ENCODE results near the gene GIMAP2.

GIMAP2 gene

DNA sequence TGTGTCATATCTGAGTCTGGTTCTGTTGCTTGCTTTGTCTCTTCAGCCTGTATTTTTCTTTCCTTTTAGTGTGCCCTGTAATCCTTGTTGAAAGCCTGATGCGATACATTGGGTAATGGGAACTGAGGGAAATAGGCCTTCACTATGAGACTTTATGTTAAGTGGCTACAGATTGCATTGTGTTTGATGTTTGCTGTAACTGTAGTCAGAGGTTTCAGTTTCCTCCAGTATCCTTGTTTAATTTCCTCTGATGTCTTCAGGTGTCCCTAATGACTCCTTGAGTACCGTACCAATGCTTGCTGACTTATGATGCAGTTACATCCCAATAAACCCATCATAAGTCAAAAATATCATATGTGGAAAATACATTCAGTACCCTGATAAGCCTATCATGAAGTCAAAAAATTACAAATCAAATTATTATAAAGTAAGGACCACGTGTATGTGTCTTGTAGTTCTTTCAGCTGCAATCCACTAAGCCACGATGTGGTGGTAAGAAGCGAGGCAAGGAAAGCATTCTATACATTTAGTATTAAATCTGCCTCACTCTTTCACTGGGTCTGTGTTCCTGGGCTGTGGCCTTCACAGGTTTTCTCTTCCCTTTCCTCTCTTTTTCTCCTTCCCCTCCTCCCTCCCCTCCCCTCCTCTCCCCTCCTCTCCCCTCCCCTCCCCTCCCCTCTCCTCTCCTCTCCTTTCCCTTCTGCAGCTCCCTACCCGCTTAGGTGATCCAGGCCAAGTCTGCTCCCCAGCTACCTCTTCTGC, 40.1 kb upstream of the GIMAP2 start:
- ChIA-PET POLR2A (no interaction called here), CTCF (no interaction called here)
- Histone ChIP-seq H3K9me3 (ENCODE audit: control insufficient read depth, insufficient read depth, low read depth, low read length) (no peaks in the 10 kb centered on the region), H3K27ac (ENCODE audit: extremely low read depth, low read depth, low read length) (no peak overlapping the region), H3K4me3 (ENCODE audit: low read depth, low read length) (no peak overlapping the region), H3K36me3 (ENCODE audit: control insufficient read depth in 2 of 2, insufficient read depth in 1 of 2, low read length in 2 of 2) (no peaks in the 10 kb centered on the region), H3K4me1 (ENCODE audit: control insufficient read depth, insufficient read depth, low read length) (no peaks in the 10 kb centered on the region)
- TF ChIP-seq, protein P1, sequence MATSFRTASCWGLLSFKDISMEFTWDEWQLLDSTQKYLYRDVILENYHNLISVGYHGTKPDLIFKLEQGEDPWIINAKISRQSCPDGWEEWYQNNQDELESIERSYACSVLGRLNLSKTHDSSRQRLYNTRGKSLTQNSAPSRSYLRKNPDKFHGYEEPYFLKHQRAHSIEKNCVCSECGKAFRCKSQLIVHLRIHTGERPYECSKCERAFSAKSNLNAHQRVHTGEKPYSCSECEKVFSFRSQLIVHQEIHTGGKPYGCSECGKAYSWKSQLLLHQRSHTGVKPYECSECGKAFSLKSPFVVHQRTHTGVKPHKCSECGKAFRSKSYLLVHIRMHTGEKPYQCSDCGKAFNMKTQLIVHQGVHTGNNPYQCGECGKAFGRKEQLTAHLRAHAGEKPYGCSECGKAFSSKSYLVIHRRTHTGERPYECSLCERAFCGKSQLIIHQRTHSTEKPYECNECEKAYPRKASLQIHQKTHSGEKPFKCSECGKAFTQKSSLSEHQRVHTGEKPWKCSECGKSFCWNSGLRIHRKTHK (tag by site-specific recombination; IDR thresholded peaks at IDR 0.05): no peak
- TF ChIP-seq ZNF426 (tag by site-specific recombination; IDR thresholded peaks at IDR 0.05) (no peak), ZNF48 (tag by site-specific recombination; IDR thresholded peaks at IDR 0.05) (no peak), ZNF510 (tag by site-specific recombination; IDR thresholded peaks at IDR 0.05; ENCODE audit: insufficient replicate concordance) (no peak), FEZF1 (tag by site-specific recombination; IDR thresholded peaks at IDR 0.05) (no peak), ZEB2 (tag by site-specific recombination; IDR thresholded peaks at IDR 0.05) (no peak), ZNF654 (tag by site-specific recombination; IDR thresholded peaks at IDR 0.05; ENCODE audit: low read depth) (no peak), ZNF624 (tag by site-specific recombination; IDR thresholded peaks at IDR 0.05) (no peak), ZNF670 (tag by site-specific recombination; IDR thresholded peaks at IDR 0.05; ENCODE audit: low read depth) (no peak), KLF16 (tag by site-specific recombination; IDR thresholded peaks at IDR 0.05) (no peak), ZNF792 (tag by site-specific recombination; IDR thresholded peaks at IDR 0.05) (no peak)
- TF ChIP-seq, protein P2, sequence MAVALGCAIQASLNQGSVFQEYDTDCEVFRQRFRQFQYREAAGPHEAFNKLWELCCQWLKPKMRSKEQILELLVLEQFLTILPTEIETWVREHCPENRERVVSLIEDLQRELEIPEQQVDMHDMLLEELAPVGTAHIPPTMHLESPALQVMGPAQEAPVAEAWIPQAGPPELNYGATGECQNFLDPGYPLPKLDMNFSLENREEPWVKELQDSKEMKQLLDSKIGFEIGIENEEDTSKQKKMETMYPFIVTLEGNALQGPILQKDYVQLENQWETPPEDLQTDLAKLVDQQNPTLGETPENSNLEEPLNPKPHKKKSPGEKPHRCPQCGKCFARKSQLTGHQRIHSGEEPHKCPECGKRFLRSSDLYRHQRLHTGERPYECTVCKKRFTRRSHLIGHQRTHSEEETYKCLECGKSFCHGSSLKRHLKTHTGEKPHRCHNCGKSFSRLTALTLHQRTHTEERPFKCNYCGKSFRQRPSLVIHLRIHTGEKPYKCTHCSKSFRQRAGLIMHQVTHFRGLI (tag by site-specific recombination; IDR thresholded peaks at IDR 0.05): no peak

DNA sequence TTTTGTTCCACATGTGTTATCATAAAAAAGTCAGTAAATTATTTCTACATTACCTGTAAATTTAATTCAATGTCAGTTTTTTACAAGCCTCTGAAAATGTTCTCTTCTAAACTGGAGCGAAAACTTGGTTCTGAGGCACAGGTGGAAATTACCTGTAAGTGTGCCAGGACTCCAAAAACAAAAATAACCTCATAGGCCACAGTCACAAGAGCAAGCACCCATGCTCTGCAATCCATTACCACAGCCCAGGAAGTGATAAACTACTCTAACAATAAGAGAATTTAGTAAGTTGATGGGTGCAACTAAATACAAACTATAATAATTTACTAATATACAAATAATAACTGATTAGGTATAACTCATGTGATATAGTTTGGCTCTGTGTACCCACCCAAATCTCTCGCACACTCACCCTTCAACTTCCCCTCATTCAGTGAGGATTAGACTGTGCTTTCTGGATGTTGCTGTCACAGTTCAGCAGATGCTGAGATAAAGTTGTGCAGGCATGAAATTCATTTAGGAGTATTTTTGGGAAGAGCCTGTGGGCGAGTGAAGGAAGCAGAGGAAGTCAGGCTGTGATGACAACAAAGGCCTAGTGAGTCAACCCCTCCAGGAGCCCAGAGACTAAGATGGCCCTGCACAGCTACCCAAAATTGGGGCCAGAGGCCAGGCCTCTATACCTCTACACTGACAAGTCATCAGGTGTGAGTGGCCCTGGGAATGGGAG, 37.0 kb upstream of the GIMAP2 start:
- CTCF ChIA-PET: no interaction called here
- Histone ChIP-seq H3K9me3 (ENCODE audit: control insufficient read depth, insufficient read depth, low read depth, low read length) (no peaks in the 10 kb centered on the region), H3K4me1 (ENCODE audit: control insufficient read depth, insufficient read depth, low read length) (no peaks in the 10 kb centered on the region), H3K4me3 (ENCODE audit: low read depth, low read length) (no peak overlapping the region), H3K36me3 (ENCODE audit: control insufficient read depth in 2 of 2, insufficient read depth in 1 of 2, low read length in 2 of 2) (no peaks in the 10 kb centered on the region), H3K27ac (ENCODE audit: extremely low read depth, low read depth, low read length) (no peak overlapping the region)
- POLR2A ChIA-PET: no interaction called here
- TF ChIP-seq KLF1 (tag by site-specific recombination; IDR thresholded peaks at IDR 0.05) (no peak), ZNF433 (tag by site-specific recombination; IDR thresholded peaks at IDR 0.05; ENCODE audit: low read depth) (no peak), WT1 (tag by site-specific recombination; IDR thresholded peaks at IDR 0.05) (no peak)

DNA sequence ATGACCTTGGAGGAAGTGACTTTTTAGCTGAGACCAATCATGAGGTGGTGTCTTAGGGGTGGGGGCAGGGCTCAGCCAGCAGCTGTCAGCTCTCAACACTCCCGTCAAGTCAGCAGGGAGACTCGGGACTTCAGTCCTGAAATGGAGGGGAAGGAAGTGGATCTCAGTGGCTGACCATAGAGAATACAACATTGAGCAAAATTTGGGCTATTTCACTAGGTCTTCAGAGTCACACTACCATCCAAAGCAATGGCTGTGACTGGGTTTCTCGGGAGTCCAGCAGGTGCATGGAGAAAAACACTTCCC, 36.5 kb upstream of the GIMAP2 start:
- ChIA-PET CTCF (no interaction called here), POLR2A (no interaction called here)
- H3K27ac ChIP-seq (ENCODE audit: extremely low read depth, low read depth, low read length): no peak overlapping the region
- no peaks in the 10 kb centered on the region for H3K4me1 ChIP-seq (ENCODE audit: control insufficient read depth, insufficient read depth, low read length)
- no peaks in the 10 kb centered on the region for H3K9me3 ChIP-seq (ENCODE audit: control insufficient read depth, insufficient read depth, low read depth, low read length)
- H3K36me3 ChIP-seq (ENCODE audit: control insufficient read depth in 2 of 2, insufficient read depth in 1 of 2, low read length in 2 of 2): no peaks in the 10 kb centered on the region
- no peak overlapping the region for H3K4me3 ChIP-seq (ENCODE audit: low read depth, low read length)
- TF ChIP-seq ZNF707 (tag by site-specific recombination; IDR thresholded peaks at IDR 0.05) (no peak), ZNF501 (tag by site-specific recombination; IDR thresholded peaks at IDR 0.05) (no peak), ZNF544 (tag by site-specific recombination; IDR thresholded peaks at IDR 0.05) (no peak), ZNF175 (tag by site-specific recombination; IDR thresholded peaks at IDR 0.05) (no peak), FEZF1 (tag by site-specific recombination; IDR thresholded peaks at IDR 0.05) (no peak), ZNF510 (tag by site-specific recombination; IDR thresholded peaks at IDR 0.05; ENCODE audit: insufficient replicate concordance) (no peak), ZNF23 (tag by site-specific recombination; IDR thresholded peaks at IDR 0.05; ENCODE audit: borderline replicate concordance) (no peak), ZBTB20 (tag by site-specific recombination; IDR thresholded peaks at IDR 0.05) (no peak), SP2 (tag by site-specific recombination; IDR thresholded peaks at IDR 0.05) (no peak)
- TF ChIP-seq, protein P3, sequence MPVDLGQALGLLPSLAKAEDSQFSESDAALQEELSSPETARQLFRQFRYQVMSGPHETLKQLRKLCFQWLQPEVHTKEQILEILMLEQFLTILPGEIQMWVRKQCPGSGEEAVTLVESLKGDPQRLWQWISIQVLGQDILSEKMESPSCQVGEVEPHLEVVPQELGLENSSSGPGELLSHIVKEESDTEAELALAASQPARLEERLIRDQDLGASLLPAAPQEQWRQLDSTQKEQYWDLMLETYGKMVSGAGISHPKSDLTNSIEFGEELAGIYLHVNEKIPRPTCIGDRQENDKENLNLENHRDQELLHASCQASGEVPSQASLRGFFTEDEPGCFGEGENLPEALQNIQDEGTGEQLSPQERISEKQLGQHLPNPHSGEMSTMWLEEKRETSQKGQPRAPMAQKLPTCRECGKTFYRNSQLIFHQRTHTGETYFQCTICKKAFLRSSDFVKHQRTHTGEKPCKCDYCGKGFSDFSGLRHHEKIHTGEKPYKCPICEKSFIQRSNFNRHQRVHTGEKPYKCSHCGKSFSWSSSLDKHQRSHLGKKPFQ (tag by site-specific recombination; IDR thresholded peaks at IDR 0.05): no peak
- TF ChIP-seq, protein P4, sequence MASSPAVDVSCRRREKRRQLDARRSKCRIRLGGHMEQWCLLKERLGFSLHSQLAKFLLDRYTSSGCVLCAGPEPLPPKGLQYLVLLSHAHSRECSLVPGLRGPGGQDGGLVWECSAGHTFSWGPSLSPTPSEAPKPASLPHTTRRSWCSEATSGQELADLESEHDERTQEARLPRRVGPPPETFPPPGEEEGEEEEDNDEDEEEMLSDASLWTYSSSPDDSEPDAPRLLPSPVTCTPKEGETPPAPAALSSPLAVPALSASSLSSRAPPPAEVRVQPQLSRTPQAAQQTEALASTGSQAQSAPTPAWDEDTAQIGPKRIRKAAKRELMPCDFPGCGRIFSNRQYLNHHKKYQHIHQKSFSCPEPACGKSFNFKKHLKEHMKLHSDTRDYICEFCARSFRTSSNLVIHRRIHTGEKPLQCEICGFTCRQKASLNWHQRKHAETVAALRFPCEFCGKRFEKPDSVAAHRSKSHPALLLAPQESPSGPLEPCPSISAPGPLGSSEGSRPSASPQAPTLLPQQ (tag by site-specific recombination; IDR thresholded peaks at IDR 0.05): no peak
- TF ChIP-seq, protein P5, sequence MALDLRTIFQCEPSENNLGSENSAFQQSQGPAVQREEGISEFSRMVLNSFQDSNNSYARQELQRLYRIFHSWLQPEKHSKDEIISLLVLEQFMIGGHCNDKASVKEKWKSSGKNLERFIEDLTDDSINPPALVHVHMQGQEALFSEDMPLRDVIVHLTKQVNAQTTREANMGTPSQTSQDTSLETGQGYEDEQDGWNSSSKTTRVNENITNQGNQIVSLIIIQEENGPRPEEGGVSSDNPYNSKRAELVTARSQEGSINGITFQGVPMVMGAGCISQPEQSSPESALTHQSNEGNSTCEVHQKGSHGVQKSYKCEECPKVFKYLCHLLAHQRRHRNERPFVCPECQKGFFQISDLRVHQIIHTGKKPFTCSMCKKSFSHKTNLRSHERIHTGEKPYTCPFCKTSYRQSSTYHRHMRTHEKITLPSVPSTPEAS (tag by site-specific recombination; IDR thresholded peaks at IDR 0.05): no peak
